Measurements from ENCODE around the gene MIS12.

The MIS12 gene

DNA sequence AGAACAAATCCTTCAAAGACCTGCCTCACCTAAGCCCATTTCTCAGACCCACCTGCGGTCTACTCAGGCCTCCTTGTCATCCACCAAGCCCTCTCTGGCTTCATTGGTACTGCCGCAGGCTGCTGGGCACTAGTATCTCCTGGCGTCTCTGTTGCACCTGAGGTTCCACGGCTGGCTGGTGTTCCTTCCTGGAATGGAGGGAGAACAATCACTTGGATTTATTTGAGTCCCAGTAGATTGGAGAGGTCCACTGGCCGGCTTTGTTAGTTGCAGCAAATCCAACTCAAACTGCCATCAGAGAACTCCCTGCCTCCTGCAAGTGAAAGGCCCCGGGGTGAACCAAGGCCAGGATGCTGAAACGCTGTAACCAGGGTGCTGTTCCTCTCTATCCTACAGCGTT lies 15.3 kb downstream of the MIS12 start:
- no peak for ATAC-seq
- no peak for TF ChIP-seq BACH2 (CRISPR knock-in tag; IDR thresholded peaks at IDR 0.05; ENCODE audit: borderline replicate concordance)
- no peak for TF ChIP-seq RARB (CRISPR knock-in tag; IDR thresholded peaks at IDR 0.05)
- TF ChIP-seq, protein P1, sequence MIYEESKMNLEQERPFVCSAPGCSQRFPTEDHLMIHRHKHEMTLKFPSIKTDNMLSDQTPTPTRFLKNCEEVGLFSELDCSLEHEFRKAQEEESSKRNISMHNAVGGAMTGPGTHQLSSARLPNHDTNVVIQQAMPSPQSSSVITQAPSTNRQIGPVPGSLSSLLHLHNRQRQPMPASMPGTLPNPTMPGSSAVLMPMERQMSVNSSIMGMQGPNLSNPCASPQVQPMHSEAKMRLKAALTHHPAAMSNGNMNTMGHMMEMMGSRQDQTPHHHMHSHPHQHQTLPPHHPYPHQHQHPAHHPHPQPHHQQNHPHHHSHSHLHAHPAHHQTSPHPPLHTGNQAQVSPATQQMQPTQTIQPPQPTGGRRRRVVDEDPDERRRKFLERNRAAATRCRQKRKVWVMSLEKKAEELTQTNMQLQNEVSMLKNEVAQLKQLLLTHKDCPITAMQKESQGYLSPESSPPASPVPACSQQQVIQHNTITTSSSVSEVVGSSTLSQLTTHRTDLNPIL (CRISPR knock-in tag; IDR thresholded peaks at IDR 0.05; ENCODE audit: low read depth), result no peak
- TF ChIP-seq ZFP3 (CRISPR knock-in tag; IDR thresholded peaks at IDR 0.05), result no peak
- no peak for TF ChIP-seq ZNF565 (CRISPR knock-in tag; conservative IDR thresholded peaks at IDR 0.05; ENCODE audit: low read depth)
- no peak for TF ChIP-seq ZNF8 (CRISPR knock-in tag; IDR thresholded peaks at IDR 0.05)
- no peak for TF ChIP-seq ARNTL (CRISPR knock-in tag; IDR thresholded peaks at IDR 0.05; ENCODE audit: borderline replicate concordance, low read depth)
- no peak for TF ChIP-seq ZC3H10 (CRISPR knock-in tag; IDR thresholded peaks at IDR 0.05)
- no peak for TF ChIP-seq TCF4 (CRISPR knock-in tag; IDR thresholded peaks at IDR 0.05; ENCODE audit: borderline replicate concordance)
- TF ChIP-seq ZNF70 (CRISPR knock-in tag; IDR thresholded peaks at IDR 0.05), result no peak
- TF ChIP-seq TOX (CRISPR knock-in tag; IDR thresholded peaks at IDR 0.05; ENCODE audit: borderline replicate concordance), result no peak
- TF ChIP-seq, protein P2, sequence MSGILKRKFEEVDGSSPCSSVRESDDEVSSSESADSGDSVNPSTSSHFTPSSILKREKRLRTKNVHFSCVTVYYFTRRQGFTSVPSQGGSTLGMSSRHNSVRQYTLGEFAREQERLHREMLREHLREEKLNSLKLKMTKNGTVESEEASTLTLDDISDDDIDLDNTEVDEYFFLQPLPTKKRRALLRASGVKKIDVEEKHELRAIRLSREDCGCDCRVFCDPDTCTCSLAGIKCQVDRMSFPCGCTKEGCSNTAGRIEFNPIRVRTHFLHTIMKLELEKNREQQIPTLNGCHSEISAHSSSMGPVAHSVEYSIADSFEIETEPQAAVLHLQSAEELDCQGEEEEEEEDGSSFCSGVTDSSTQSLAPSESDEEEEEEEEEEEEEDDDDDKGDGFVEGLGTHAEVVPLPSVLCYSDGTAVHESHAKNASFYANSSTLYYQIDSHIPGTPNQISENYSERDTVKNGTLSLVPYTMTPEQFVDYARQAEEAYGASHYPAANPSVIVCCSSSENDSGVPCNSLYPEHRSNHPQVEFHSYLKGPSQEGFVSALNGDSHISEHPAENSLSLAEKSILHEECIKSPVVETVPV (CRISPR knock-in tag; IDR thresholded peaks at IDR 0.05), result no peak
- no peak for TF ChIP-seq CSDC2 (CRISPR knock-in tag; IDR thresholded peaks at IDR 0.05)
- TF ChIP-seq ZFP30 (CRISPR knock-in tag; IDR thresholded peaks at IDR 0.05), result no peak
- no peak for TF ChIP-seq ISL1 (CRISPR knock-in tag; IDR thresholded peaks at IDR 0.05)
- TF ChIP-seq OSR1 (CRISPR knock-in tag; IDR thresholded peaks at IDR 0.05), result no peak
- TF ChIP-seq, protein P3, sequence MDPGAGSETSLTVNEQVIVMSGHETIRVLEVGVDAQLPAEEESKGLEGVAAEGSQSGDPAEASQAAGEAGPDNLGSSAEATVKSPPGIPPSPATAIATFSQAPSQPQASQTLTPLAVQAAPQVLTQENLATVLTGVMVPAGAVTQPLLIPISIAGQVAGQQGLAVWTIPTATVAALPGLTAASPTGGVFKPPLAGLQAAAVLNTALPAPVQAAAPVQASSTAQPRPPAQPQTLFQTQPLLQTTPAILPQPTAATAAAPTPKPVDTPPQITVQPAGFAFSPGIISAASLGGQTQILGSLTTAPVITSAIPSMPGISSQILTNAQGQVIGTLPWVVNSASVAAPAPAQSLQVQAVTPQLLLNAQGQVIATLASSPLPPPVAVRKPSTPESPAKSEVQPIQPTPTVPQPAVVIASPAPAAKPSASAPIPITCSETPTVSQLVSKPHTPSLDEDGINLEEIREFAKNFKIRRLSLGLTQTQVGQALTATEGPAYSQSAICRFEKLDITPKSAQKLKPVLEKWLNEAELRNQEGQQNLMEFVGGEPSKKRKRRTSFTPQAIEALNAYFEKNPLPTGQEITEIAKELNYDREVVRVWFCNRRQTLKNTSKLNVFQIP (CRISPR knock-in tag; IDR thresholded peaks at IDR 0.05; ENCODE audit: borderline replicate concordance, low read depth), result no peak
- no peak for TF ChIP-seq PPARA (CRISPR knock-in tag; IDR thresholded peaks at IDR 0.05; ENCODE audit: borderline replicate concordance)
- no peak for TF ChIP-seq ESRRG (CRISPR knock-in tag; IDR thresholded peaks at IDR 0.05)

DNA sequence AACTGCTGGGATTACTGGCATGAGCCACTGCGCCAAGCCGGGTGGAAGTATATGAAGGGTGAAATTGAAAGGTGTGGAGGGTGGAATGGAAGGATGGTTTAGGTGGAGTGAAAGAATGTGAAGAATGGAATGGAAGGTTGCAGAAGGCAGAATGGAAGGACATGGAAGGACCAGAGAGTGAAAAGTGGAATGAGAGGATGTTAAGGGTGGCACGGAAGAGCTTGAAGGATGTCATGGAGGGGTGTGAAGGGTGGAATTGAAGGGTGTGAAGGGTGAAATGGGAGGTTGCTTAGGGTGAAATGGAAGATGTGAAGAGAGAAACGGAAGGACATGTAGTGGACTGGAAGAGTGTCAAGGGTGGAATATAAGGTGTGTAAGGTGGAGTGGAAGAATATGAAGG lies 16.2 kb downstream of the MIS12 start:
- no peak for ATAC-seq
- TF ChIP-seq ESRRG (CRISPR knock-in tag; IDR thresholded peaks at IDR 0.05), result no peak
- no peak for TF ChIP-seq TCF4 (CRISPR knock-in tag; IDR thresholded peaks at IDR 0.05; ENCODE audit: borderline replicate concordance)
- TF ChIP-seq, protein P4, sequence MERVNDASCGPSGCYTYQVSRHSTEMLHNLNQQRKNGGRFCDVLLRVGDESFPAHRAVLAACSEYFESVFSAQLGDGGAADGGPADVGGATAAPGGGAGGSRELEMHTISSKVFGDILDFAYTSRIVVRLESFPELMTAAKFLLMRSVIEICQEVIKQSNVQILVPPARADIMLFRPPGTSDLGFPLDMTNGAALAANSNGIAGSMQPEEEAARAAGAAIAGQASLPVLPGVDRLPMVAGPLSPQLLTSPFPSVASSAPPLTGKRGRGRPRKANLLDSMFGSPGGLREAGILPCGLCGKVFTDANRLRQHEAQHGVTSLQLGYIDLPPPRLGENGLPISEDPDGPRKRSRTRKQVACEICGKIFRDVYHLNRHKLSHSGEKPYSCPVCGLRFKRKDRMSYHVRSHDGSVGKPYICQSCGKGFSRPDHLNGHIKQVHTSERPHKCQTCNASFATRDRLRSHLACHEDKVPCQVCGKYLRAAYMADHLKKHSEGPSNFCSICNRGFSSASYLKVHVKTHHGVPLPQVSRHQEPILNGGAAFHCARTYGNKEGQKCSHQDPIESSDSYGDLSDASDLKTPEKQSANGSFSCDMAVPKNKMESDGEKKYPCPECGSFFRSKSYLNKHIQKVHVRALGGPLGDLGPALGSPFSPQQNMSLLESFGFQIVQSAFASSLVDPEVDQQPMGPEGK (CRISPR knock-in tag; IDR thresholded peaks at IDR 0.05; ENCODE audit: borderline replicate concordance), result no peak
- TF ChIP-seq, protein P2 (CRISPR knock-in tag; IDR thresholded peaks at IDR 0.05), result no peak
- TF ChIP-seq, protein P5, sequence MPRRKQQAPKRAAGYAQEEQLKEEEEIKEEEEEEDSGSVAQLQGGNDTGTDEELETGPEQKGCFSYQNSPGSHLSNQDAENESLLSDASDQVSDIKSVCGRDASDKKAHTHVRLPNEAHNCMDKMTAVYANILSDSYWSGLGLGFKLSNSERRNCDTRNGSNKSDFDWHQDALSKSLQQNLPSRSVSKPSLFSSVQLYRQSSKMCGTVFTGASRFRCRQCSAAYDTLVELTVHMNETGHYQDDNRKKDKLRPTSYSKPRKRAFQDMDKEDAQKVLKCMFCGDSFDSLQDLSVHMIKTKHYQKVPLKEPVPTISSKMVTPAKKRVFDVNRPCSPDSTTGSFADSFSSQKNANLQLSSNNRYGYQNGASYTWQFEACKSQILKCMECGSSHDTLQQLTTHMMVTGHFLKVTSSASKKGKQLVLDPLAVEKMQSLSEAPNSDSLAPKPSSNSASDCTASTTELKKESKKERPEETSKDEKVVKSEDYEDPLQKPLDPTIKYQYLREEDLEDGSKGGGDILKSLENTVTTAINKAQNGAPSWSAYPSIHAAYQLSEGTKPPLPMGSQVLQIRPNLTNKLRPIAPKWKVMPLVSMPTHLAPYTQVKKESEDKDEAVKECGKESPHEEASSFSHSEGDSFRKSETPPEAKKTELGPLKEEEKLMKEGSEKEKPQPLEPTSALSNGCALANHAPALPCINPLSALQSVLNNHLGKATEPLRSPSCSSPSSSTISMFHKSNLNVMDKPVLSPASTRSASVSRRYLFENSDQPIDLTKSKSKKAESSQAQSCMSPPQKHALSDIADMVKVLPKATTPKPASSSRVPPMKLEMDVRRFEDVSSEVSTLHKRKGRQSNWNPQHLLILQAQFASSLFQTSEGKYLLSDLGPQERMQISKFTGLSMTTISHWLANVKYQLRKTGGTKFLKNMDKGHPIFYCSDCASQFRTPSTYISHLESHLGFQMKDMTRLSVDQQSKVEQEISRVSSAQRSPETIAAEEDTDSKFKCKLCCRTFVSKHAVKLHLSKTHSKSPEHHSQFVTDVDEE (CRISPR knock-in tag; IDR thresholded peaks at IDR 0.05), result no peak
- no peak for TF ChIP-seq TOX (CRISPR knock-in tag; IDR thresholded peaks at IDR 0.05; ENCODE audit: borderline replicate concordance)
- TF ChIP-seq SNAI2 (CRISPR knock-in tag; IDR thresholded peaks at IDR 0.05), result no peak
- no peak for TF ChIP-seq BACH2 (CRISPR knock-in tag; IDR thresholded peaks at IDR 0.05; ENCODE audit: borderline replicate concordance)
- no peak for TF ChIP-seq ISL1 (CRISPR knock-in tag; IDR thresholded peaks at IDR 0.05)
- TF ChIP-seq ZFP30 (CRISPR knock-in tag; IDR thresholded peaks at IDR 0.05), result no peak
- TF ChIP-seq ZNF70 (CRISPR knock-in tag; IDR thresholded peaks at IDR 0.05), result no peak
- TF ChIP-seq ZNF565 (CRISPR knock-in tag; conservative IDR thresholded peaks at IDR 0.05; ENCODE audit: low read depth), result no peak
- TF ChIP-seq ZFP3 (CRISPR knock-in tag; IDR thresholded peaks at IDR 0.05), result no peak
- TF ChIP-seq, protein P1 (CRISPR knock-in tag; IDR thresholded peaks at IDR 0.05; ENCODE audit: low read depth), result no peak
- TF ChIP-seq GLIS3 (CRISPR knock-in tag; IDR thresholded peaks at IDR 0.05), result no peak
- no peak for TF ChIP-seq ZNF8 (CRISPR knock-in tag; IDR thresholded peaks at IDR 0.05)
- TF ChIP-seq ZC3H10 (CRISPR knock-in tag; IDR thresholded peaks at IDR 0.05), result no peak

Data from SK-N-SH treated with all-trans-retinoic acid at 6 μM for 48 hours (cell line).